Measurements from ENCODE around the gene KCTD8. TPM values are rescaled to one million over a fixed set of nuclear protein-coding genes. Genes with fewer than 3 reads are reported as not detected.

The KCTD8 gene
- total RNA-seq, 1 experiment from 2014 or later, result not detected

GRCh38 chr4:44210750-44211149 is 237.9 kb downstream of the KCTD8 start:
- Histone ChIP-seq H3K4me2 (no peak overlapping the region), H3K9me3 (ENCODE audit: insufficient read depth, low read depth) (no peaks in the 10 kb centered on the region), H3K4me3 (no peak overlapping the region), H2AFZ (no peak overlapping the region), H3K27ac (no peak overlapping the region), H3F3A (ENCODE audit: insufficient read depth, low read depth) (no peaks in the 10 kb centered on the region), H3K36me3 (ENCODE audit: low read depth) (no peaks in the 10 kb centered on the region), H3K79me2 (ENCODE audit: low read depth) (no peaks in the 10 kb centered on the region), H4K20me1 (ENCODE audit: insufficient read depth) (no peaks in the 10 kb centered on the region), H3K27me3 (ENCODE audit: insufficient read depth, low read depth) (no peaks in the 10 kb centered on the region), H3K9me2 (ENCODE audit: insufficient read depth) (no peaks in the 10 kb centered on the region), H3K4me1 (replicated peaks; ENCODE audit: insufficient read depth) (no peaks in the 10 kb centered on the region)
- ChIA-PET POLR2A (ENCODE audit: unreplicated experiment) (no interaction called here), CTCF (no interaction called here)
- intact Hi-C loops (cut with micrococcal nuclease; ENCODE audit: unreplicated experiment), result no loop called here
- no peak for TF ChIP-seq EZH2 (IDR thresholded peaks at IDR 0.05; ENCODE audit: low read depth)
- TF ChIP-seq CTCF (conservative IDR thresholded peaks at IDR 0.05), result no peak
- DNase-seq, result no peak
- BruUV-seq (replicated peaks), result no TSS peak

GRCh38 chr4:44196796-44197195 is 251.8 kb downstream of the KCTD8 start:
- POLR2A ChIA-PET (ENCODE audit: unreplicated experiment), result no interaction called here
- no TSS peak for BruUV-seq (replicated peaks)
- H3K27me3 ChIP-seq (ENCODE audit: insufficient read depth, low read depth), result no peaks in the 10 kb centered on the region
- intact Hi-C loops (cut with micrococcal nuclease; ENCODE audit: unreplicated experiment), result no loop called here
- no peaks in the 10 kb centered on the region for H4K20me1 ChIP-seq (ENCODE audit: insufficient read depth)
- H2AFZ ChIP-seq, result no peak overlapping the region
- H3K9me2 ChIP-seq (ENCODE audit: insufficient read depth), result no peaks in the 10 kb centered on the region
- H3K4me2 ChIP-seq, result no peak overlapping the region
- H3F3A ChIP-seq (ENCODE audit: insufficient read depth, low read depth), result no peaks in the 10 kb centered on the region
- H3K4me1 ChIP-seq (replicated peaks; ENCODE audit: insufficient read depth), result no peaks in the 10 kb centered on the region
- no peak for DNase-seq
- CTCF ChIA-PET, result no interaction called here
- H3K36me3 ChIP-seq (ENCODE audit: low read depth), result no peaks in the 10 kb centered on the region
- no peak overlapping the region for H3K4me3 ChIP-seq
- no peaks in the 10 kb centered on the region for H3K79me2 ChIP-seq (ENCODE audit: low read depth)
- TF ChIP-seq EZH2 (IDR thresholded peaks at IDR 0.05; ENCODE audit: low read depth) (no peak), CTCF (conservative IDR thresholded peaks at IDR 0.05) (no peak)
- no peaks in the 10 kb centered on the region for H3K9me3 ChIP-seq (ENCODE audit: insufficient read depth, low read depth)
- no peak overlapping the region for H3K27ac ChIP-seq

- H2AFZ ChIP-seq, result no peak overlapping the region
- no peaks in the 10 kb centered on the region for H3K79me2 ChIP-seq (ENCODE audit: low read depth)
- no peaks in the 10 kb centered on the region for H3K9me2 ChIP-seq (ENCODE audit: insufficient read depth)
- H3K4me1 ChIP-seq (replicated peaks; ENCODE audit: insufficient read depth), result no peaks in the 10 kb centered on the region
- no peaks in the 10 kb centered on the region for H3K9me3 ChIP-seq (ENCODE audit: insufficient read depth, low read depth)
- no peaks in the 10 kb centered on the region for H3K27me3 ChIP-seq (ENCODE audit: insufficient read depth, low read depth)
- H3F3A ChIP-seq (ENCODE audit: insufficient read depth, low read depth), result no peaks in the 10 kb centered on the region
- BruUV-seq (replicated peaks), result no TSS peak
- TF ChIP-seq CTCF (conservative IDR thresholded peaks at IDR 0.05), result no peak
- TF ChIP-seq EZH2 (IDR thresholded peaks at IDR 0.05; ENCODE audit: low read depth), result no peak
- intact Hi-C loops (cut with micrococcal nuclease; ENCODE audit: unreplicated experiment), result no loop called here
- H3K4me2 ChIP-seq, result no peak overlapping the region
- no peak overlapping the region for H3K4me3 ChIP-seq
- ChIA-PET POLR2A (ENCODE audit: unreplicated experiment) (no interaction called here), CTCF (no interaction called here)
- H3K27ac ChIP-seq, result no peak overlapping the region
- H4K20me1 ChIP-seq (ENCODE audit: insufficient read depth), result no peaks in the 10 kb centered on the region
- no peaks in the 10 kb centered on the region for H3K36me3 ChIP-seq (ENCODE audit: low read depth)
- DNase-seq, result no peak
Measured at GRCh38 chr4:44194365-44194764, 254.2 kb downstream of the KCTD8 start.
